ENCODE results near the gene ARHGEF11.

ARHGEF11 gene

DNA sequence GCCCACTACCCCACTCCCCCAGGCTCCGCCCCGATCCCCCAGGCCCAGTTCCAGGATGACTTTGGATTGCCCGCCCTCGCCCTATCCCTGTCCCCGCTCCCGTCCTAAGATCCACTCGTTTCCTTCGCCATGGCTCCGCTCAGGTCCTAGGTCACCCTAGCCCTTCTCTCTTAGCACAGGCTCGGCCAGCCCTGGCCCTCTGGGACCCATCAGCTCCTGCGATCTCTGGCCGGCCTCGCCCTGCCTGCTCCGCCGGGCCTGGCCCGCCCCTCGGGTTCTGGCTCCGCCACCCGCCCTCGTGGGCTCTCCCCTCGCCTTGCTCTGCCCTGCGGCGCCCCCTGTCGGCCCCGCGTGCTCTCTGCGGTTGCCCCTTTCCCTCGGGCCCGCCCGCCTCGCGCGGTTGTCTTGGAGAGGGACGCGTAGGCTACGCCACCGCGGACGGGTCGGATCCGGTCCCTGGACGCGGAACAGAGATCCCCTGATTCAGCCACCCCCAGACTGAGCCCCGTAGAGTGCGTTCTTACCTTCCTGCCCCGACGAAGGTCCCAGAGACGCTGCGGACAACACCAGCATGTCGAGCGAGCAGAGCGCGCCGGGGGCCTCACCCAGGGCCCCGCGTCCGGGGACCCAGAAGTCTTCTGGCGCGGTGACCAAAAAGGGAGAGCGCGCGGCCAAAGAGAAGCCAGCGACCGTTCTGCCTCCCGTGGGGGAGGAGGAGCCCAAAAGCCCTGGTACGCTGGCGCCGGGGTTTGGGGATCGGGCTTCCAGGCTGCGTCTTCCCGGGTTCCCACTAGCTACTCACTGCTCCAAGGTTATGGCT is 125.1 kb downstream of the ARHGEF11 start, which contains the start of gene LRRC71:
Gene LRRC71, plus strand, starts transcription at position 400 of the 820 bp plus-strand sequence. Its CDS starts 172 bp downstream, at position 572.
- H3K27me3 ChIP-seq (replicated peaks; ENCODE audit: control insufficient read depth, insufficient read depth, low read length) = peaks cover 7% of the 10 kb centered on the region
- H3K36me3 ChIP-seq (ENCODE audit: control insufficient read depth, insufficient read depth, low read length) = no peaks in the 10 kb centered on the region
- DNase-seq (ENCODE audit: extremely low read depth, insufficient read length) = peak; percentile 54
- H3K4me3 ChIP-seq (replicated peaks; ENCODE audit: low read depth, low read length) = no peak within 1 kb of the TSS
- TF ChIP-seq, protein P1, sequence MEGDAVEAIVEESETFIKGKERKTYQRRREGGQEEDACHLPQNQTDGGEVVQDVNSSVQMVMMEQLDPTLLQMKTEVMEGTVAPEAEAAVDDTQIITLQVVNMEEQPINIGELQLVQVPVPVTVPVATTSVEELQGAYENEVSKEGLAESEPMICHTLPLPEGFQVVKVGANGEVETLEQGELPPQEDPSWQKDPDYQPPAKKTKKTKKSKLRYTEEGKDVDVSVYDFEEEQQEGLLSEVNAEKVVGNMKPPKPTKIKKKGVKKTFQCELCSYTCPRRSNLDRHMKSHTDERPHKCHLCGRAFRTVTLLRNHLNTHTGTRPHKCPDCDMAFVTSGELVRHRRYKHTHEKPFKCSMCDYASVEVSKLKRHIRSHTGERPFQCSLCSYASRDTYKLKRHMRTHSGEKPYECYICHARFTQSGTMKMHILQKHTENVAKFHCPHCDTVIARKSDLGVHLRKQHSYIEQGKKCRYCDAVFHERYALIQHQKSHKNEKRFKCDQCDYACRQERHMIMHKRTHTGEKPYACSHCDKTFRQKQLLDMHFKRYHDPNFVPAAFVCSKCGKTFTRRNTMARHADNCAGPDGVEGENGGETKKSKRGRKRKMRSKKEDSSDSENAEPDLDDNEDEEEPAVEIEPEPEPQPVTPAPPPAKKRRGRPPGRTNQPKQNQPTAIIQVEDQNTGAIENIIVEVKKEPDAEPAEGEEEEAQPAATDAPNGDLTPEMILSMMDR (IDR thresholded peaks at IDR 0.05; ENCODE audit: insufficient read depth, low read length, poor library complexity, severe bottlenecking) = peak; percentile 57

DNA sequence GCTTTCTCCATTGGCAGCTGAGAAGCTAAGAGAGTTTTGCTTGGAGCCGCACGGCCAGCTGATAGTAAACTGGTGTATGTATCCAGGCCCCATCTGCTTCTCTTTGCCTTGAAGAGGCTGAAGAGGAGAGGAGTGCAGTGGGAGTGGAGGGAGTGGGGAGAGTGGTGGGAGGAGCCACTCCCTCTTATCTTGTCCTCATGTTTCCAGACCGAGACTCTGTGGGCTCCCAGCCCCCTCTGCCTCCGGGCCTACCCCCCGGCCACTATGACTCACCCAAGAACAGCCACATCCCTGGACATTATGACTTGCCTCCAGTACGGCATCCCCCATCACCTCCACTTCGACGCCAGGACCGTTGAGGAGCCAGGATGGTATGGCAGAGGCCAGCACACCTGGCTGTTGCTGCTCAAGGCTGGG is 131.1 kb downstream of the ARHGEF11 start:
- H3K4me3 ChIP-seq (replicated peaks; ENCODE audit: low read depth, low read length) = no peak overlapping the region
- TF ChIP-seq, protein P1 (IDR thresholded peaks at IDR 0.05; ENCODE audit: insufficient read depth, low read length, poor library complexity, severe bottlenecking) = no peak
- no peak for DNase-seq (ENCODE audit: extremely low read depth, insufficient read length)
- no peaks in the 10 kb centered on the region; the same call in none of the 2 replicates for H3K27me3 ChIP-seq (replicated peaks; ENCODE audit: control insufficient read depth, insufficient read depth, low read length)
- no peaks in the 10 kb centered on the region for H3K36me3 ChIP-seq (ENCODE audit: control insufficient read depth, insufficient read depth, low read length)

DNA sequence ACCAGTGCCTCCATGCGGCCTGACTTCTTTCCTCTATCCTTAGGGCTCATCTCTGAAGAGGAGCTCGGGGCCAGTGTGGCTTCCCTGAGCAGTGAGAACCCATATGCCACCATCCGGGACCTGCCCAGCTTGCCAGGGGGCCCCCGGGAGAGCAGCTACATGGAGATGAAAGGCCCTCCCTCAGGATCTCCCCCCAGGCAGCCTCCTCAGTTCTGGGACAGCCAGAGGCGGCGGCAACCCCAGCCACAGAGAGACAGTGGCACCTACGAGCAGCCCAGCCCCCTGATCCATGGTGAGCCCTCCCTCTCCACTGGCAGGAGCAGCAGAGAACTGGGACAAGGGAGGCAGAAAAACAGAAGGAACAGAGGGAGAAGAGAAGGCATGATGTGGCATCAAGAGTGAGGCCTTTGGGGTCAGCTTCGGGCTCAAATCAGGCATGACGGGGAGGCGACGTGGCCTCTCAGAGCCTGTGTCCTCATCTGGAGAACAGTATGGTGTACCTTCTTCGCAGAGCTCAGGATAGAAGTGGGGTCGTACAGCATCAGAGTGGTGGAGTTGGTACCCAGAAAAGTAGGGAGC is 131.6 kb downstream of the ARHGEF11 start:
- Histone ChIP-seq H3K27me3 (replicated peaks; ENCODE audit: control insufficient read depth, insufficient read depth, low read length) (no peaks in the 10 kb centered on the region; the same call in none of the 2 replicates), H3K4me3 (replicated peaks; ENCODE audit: low read depth, low read length) (no peak overlapping the region), H3K36me3 (ENCODE audit: control insufficient read depth, insufficient read depth, low read length) (no peaks in the 10 kb centered on the region)
- no peak for DNase-seq (ENCODE audit: extremely low read depth, insufficient read length)
- TF ChIP-seq, protein P1 (IDR thresholded peaks at IDR 0.05; ENCODE audit: insufficient read depth, low read length, poor library complexity, severe bottlenecking) = no peak

DNA sequence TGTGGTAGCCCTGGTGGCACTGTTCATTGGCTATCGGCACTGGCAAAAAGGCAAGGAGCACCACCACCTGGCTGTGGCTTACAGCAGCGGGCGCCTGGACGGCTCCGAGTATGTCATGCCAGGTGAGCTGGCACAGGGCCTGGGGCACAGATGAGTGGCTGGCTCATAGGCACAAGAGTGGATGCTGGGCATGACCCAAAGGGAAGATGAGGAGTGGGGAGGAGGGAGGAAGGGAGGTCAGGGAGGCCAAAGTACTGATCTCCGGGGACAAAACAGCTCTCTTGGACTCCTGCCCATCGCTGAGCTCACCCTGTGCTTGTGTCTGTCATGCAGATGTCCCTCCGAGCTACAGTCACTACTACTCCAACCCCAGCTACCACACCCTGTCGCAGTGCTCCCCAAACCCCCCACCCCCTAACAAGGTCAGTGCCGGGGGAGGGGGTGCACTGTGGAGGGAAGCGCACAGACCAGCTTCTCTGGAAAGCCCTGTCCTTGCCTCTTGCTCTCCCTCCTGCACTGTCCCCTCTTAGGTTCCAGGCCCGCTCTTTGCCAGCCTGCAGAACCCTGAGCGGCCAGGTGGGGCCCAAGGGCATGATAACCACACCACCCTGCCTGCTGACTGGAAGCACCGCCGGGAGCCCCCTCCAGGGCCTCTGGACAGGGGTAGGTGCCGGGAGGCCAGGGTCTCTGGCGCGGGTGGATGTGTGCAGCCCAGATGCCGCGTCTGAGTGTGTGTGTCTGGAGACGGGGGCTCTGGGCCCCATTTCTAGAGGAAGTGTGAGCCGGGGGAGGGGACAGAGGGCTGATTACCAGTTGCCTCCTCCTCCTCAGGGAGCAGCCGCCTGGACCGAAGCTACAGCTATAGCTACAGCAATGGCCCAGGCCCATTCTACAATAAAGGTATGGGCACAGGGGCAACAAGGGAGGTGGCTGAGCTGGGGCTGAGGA is 132.4 kb downstream of the ARHGEF11 start:
- Histone ChIP-seq H3K36me3 (ENCODE audit: control insufficient read depth, insufficient read depth, low read length) (no peaks in the 10 kb centered on the region), H3K4me3 (replicated peaks; ENCODE audit: low read depth, low read length) (no peak overlapping the region), H3K27me3 (replicated peaks; ENCODE audit: control insufficient read depth, insufficient read depth, low read length) (no peaks in the 10 kb centered on the region; the same call in none of the 2 replicates)
- TF ChIP-seq, protein P1 (IDR thresholded peaks at IDR 0.05; ENCODE audit: insufficient read depth, low read length, poor library complexity, severe bottlenecking) = no peak
- no peak for DNase-seq (ENCODE audit: extremely low read depth, insufficient read length)

DNA sequence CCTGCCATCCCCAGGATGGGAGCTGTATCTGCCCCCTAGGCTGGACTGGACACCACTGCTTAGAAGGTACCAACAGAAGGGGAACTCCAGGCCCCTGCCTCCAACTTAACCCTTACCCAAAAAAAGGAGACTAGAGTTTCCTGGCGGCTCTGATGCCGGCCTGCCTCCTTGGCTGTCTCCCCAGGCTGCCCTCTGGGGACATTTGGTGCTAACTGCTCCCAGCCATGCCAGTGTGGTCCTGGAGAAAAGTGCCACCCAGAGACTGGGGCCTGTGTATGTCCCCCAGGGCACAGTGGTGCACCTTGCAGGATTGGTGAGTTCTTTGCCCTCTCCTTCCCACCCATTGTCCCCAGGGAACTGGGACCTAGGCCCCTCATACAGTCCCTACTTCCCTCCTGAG is 133.2 kb downstream of the ARHGEF11 start:
- TF ChIP-seq, protein P1 (IDR thresholded peaks at IDR 0.05; ENCODE audit: insufficient read depth, low read length, poor library complexity, severe bottlenecking) = no peak
- no peaks in the 10 kb centered on the region; the same call in none of the 2 replicates for H3K27me3 ChIP-seq (replicated peaks; ENCODE audit: control insufficient read depth, insufficient read depth, low read length)
- no peak overlapping the region for H3K4me3 ChIP-seq (replicated peaks; ENCODE audit: low read depth, low read length)
- H3K36me3 ChIP-seq (ENCODE audit: control insufficient read depth, insufficient read depth, low read length) = no peaks in the 10 kb centered on the region
- DNase-seq (ENCODE audit: extremely low read depth, insufficient read length) = no peak

Data from GM06990 (cell line).